Measurements from ENCODE around the gene ANKRD31. TPM values are rescaled to one million over a fixed set of nuclear protein-coding genes. Genes with fewer than 3 reads are reported as not detected.

ANKRD31 gene
- total RNA-seq, 2 donors from 2014 or later = 0.07 to 0.08 TPM

- H3K27me3 ChIP-seq = no peaks in the 10 kb centered on the region
- no peak overlapping the region for H3K27ac ChIP-seq
- no peaks in the 10 kb centered on the region for H3K4me1 ChIP-seq
- DNase-seq (ENCODE audit: low spot score) = no peak
- no peak for TF ChIP-seq CTCF (IDR thresholded peaks at IDR 0.05)
- H3K9me3 ChIP-seq = no peaks in the 10 kb centered on the region
- H3K4me3 ChIP-seq = no peak overlapping the region
- H3K36me3 ChIP-seq = no peaks in the 10 kb centered on the region
Observed at GRCh38 chr5:75023368-75024159, 213.1 kb downstream of the ANKRD31 start.

GRCh38 chr5:75021800-75022199, 214.9 kb downstream of the ANKRD31 start:
- DNase-seq (ENCODE audit: low spot score) = no peak
- TF ChIP-seq CTCF (IDR thresholded peaks at IDR 0.05) = no peak
- Histone ChIP-seq H3K9me3 (no peaks in the 10 kb centered on the region), H3K27ac (no peak overlapping the region), H3K4me1 (no peaks in the 10 kb centered on the region), H3K27me3 (no peaks in the 10 kb centered on the region), H3K4me3 (no peak overlapping the region), H3K36me3 (no peaks in the 10 kb centered on the region)

GRCh38 chr5:75021219-75021618, 215.5 kb downstream of the ANKRD31 start:
- Histone ChIP-seq H3K36me3 (no peaks in the 10 kb centered on the region), H3K4me3 (no peak overlapping the region), H3K4me1 (no peaks in the 10 kb centered on the region), H3K27me3 (no peaks in the 10 kb centered on the region), H3K27ac (no peak overlapping the region), H3K9me3 (no peaks in the 10 kb centered on the region)
- no peak for DNase-seq (ENCODE audit: low spot score)
- no peak for TF ChIP-seq CTCF (IDR thresholded peaks at IDR 0.05)

GRCh38 chr5:75020016-75020656, 216.5 kb downstream of the ANKRD31 start:
- no peaks in the 10 kb centered on the region for H3K27me3 ChIP-seq
- no peaks in the 10 kb centered on the region for H3K36me3 ChIP-seq
- no peak overlapping the region for H3K4me3 ChIP-seq
- TF ChIP-seq CTCF (IDR thresholded peaks at IDR 0.05) = no peak
- H3K4me1 ChIP-seq = no peaks in the 10 kb centered on the region
- no peak for DNase-seq (ENCODE audit: low spot score)
- H3K27ac ChIP-seq = no peak overlapping the region
- no peaks in the 10 kb centered on the region for H3K9me3 ChIP-seq

GRCh38 chr5:75018805-75019587, 217.7 kb downstream of the ANKRD31 start:
- no peak for DNase-seq (ENCODE audit: low spot score)
- no peaks in the 10 kb centered on the region for H3K4me1 ChIP-seq
- H3K4me3 ChIP-seq = no peak overlapping the region
- TF ChIP-seq CTCF (IDR thresholded peaks at IDR 0.05) = no peak
- no peaks in the 10 kb centered on the region for H3K27me3 ChIP-seq
- H3K27ac ChIP-seq = no peak overlapping the region
- peaks cover 0 to 6% of the 10 kb centered on the region in 2 donors for H3K9me3 ChIP-seq
- no peaks in the 10 kb centered on the region for H3K36me3 ChIP-seq

Other genes starting within 250 kb of the ANKRD31 start
- under 1 TPM; 0.20 to 0.41 TPM for gene GCNT4, start 184.3 kb downstream of the ANKRD31 start, total RNA-seq
- gene HMGCR, start 100.3 kb upstream of the ANKRD31 start, total RNA-seq = 1 to 10 TPM; 5.9 to 7.4 TPM